Neural progenitor cell (in vitro differentiated cells): ENCODE data around the gene LRP1-AS.

Experiments
- CTCF ChIP-seq: fragments of 200-600 bp; sonication (generic); IDR thresholded peaks from 2 replicates; pipeline ENCODE4 v1.5.1; 2017; ENCODE audit warnings: antibody characterized with exemption, mild to moderate bottlenecking
- EZH2 ChIP-seq: fragments of 200-600 bp; sonication (generic); IDR thresholded peaks from 2 replicates; pipeline ENCODE4 v1.6.1; 2017; ENCODE audit warnings: antibody characterized with exemption, mild to moderate bottlenecking, moderate library complexity
- EZH2phosphoT487 ChIP-seq: fragments of 200-600 bp; sonication (generic); IDR thresholded peaks from 2 replicates; pipeline ENCODE4 v1.6.1; 2017; ENCODE audit warnings: antibody characterized with exemption

- TF ChIP-seq CTCF (no peak), EZH2phosphoT487 (no peak), EZH2 (no peak)
Observed at GRCh38 chr12:57133916-57134315, 13.5 kb downstream of the LRP1-AS start.
